HG02840 (cell line): ENCODE results near the gene CXXC1.
"Not testable (repeated sequence)": the region's sequence is repeated elsewhere in the genome, so short reads cannot be mapped to it uniquely, and the experiment has no call there.

Experiments used
- ATAC-seq: cut with Tn5 transposase; IDR thresholded peaks from one replicate; pipeline ENCODE4 v1.9.1; 2021; ENCODE audit warnings: mild to moderate bottlenecking, moderate library complexity, moderate number of reproducible peaks; ENCODE audit not compliant: unreplicated experiment, low FRiP score

Gene CXXC1

GRCh38 chr18:50298443-50299284 lies 11.2 kb upstream of the CXXC1 start:
- ATAC-seq: no peak

- peak; percentile 100 for ATAC-seq
These were observed 10.3 kb upstream of the CXXC1 start for GRCh38 chr18:50297621-50298442.

- ATAC-seq: no peak
These were observed 5.5 kb upstream of the CXXC1 start for GRCh38 chr18:50293039-50293438.

- no peak for ATAC-seq
These were observed 1.6 kb upstream of the CXXC1 start for GRCh38 chr18:50289108-50289443.

- not testable (repeated sequence) for ATAC-seq
These were observed 1.0 kb upstream of the CXXC1 start for GRCh38 chr18:50288348-50289107.

GRCh38 chr18:50287028-50287440 lies 458 bp downstream of the CXXC1 start:
- ATAC-seq: no peak

GRCh38 chr18:50286391-50287027 lies 983 bp downstream of the CXXC1 start:
- no peak for ATAC-seq

GRCh38 chr18:50285631-50286321 lies 1.7 kb downstream of the CXXC1 start:
- ATAC-seq: no peak

- ATAC-seq: no peak
These were observed 2.4 kb downstream of the CXXC1 start for GRCh38 chr18:50285071-50285470.

- ATAC-seq: no peak
These were observed 3.1 kb downstream of the CXXC1 start for GRCh38 chr18:50284255-50284885.

- ATAC-seq: no peak
These were observed 3.9 kb downstream of the CXXC1 start for GRCh38 chr18:50283469-50284209.

- no peak for ATAC-seq
These were observed 4.8 kb downstream of the CXXC1 start for GRCh38 chr18:50282521-50283335.

- no peak for ATAC-seq
These were observed 5.4 kb downstream of the CXXC1 start for GRCh38 chr18:50281972-50282520.

GRCh38 chr18:50281295-50281971 lies 6.1 kb downstream of the CXXC1 start, which contains the start of gene MBD1:
Gene MBD1, minus strand, starts transcription at chr18:50281523. Its CDS starts 1,531 bp downstream, at chr18:50279992.
- peak; percentile 88 for ATAC-seq

GRCh38 chr18:50280707-50281294 lies 6.7 kb downstream of the CXXC1 start:
- ATAC-seq: no peak

- ATAC-seq: no peak
These were observed 7.7 kb downstream of the CXXC1 start for GRCh38 chr18:50279752-50280151.

GRCh38 chr18:50277942-50278341 lies 9.6 kb downstream of the CXXC1 start:
- ATAC-seq: no peak
